B cell (primary cell): ENCODE results near the gene KCND2. TPM values are rescaled to one million over a fixed set of nuclear protein-coding genes. Genes with fewer than 3 reads are reported as not detected.

Experiments used
- ATAC-seq: fragments of 200-7000 bp; cut with Tn5 transposase; one replicate; pipeline ENCODE4 v1.10.0; 2021; ENCODE audit warnings: low read depth, mild to moderate bottlenecking, moderate number of reproducible peaks, moderate library complexity
- CTCF ChIA-PET: fragments of 350-600 bp; sonication (Branson Sonifier 250); formaldehyde crosslinking; loops from one replicate; lab custom pipeline; 2021; ENCODE audit warnings: antibody characterized with exemption, inconsistent platforms; lab: Charles Lee
- POLR2A ChIA-PET: fragments of 350-600 bp; sonication (Branson Sonifier 250); formaldehyde crosslinking; loops from one replicate; lab custom pipeline; 2021; ENCODE audit warnings: antibody characterized with exemption; lab: Charles Lee
- DNase-seq: peaks from one replicate; pipeline ENCODE4 v3.0.0; 2013
- H2AFZ ChIP-seq: 2 replicates; pipeline ENCODE4 v1.6.1; 2012; ENCODE audit warnings: mild to moderate bottlenecking, low read depth, low read length; ENCODE audit not compliant: insufficient read depth, poor library complexity, severe bottlenecking
- H3K27ac ChIP-seq, 2 donors: 1 replicate in 1 of 2; 2 replicates in 1 of 2; pipeline ENCODE4 v1.5.1; 2012 to 2013; ENCODE audit warnings: low read length in 2 of 2, mild to moderate bottlenecking in 2 of 2, moderate library complexity in 1 of 2
- H3K27me3 ChIP-seq, 4 experiments: fragments of 200-600 bp in 1 of 4; sonication (generic) in 1 of 4; replicated peaks in 1 of 4; 1 replicate in 2 of 4; 2 replicates in 2 of 4; pipeline versions ENCODE4 v1.6.1 to v1.7.0; 2013 to 2016; ENCODE audit warnings: low read length in 3 of 4, mild to moderate bottlenecking in 2 of 4, mixed read lengths in 1 of 4, moderate library complexity in 1 of 4; ENCODE audit not compliant: insufficient read depth in 4 of 4, control insufficient read depth in 3 of 4; ENCODE audit errors: control extremely low read depth in 1 of 4
- H3K36me3 ChIP-seq, 2 experiments: replicated peaks in 1 of 2; 1 replicate in 1 of 2; 2 replicates in 1 of 2; pipeline versions ENCODE4 v1.6.1 to v1.7.1; 2013; ENCODE audit warnings: low read length in 1 of 2; ENCODE audit not compliant: insufficient read depth in 2 of 2, control insufficient read depth in 1 of 2; ENCODE audit errors: control extremely low read depth in 1 of 2, extremely low read depth in 1 of 2
- H3K4me1 ChIP-seq, 2 donors: fragments of 200-600 bp in 1 of 2; sonication (generic) in 1 of 2; 1 replicate in 1 of 2; 2 replicates in 1 of 2; pipeline versions ENCODE4 v1.5.1 to v1.6.1; 2013 to 2017; ENCODE audit warnings: low read length in 2 of 2; ENCODE audit not compliant: control insufficient read depth in 2 of 2, insufficient read depth in 2 of 2
- H3K4me2 ChIP-seq: replicated peaks from 2 replicates; pipeline ENCODE3; 2012; ENCODE audit warnings: mild to moderate bottlenecking, low read depth, low read length; ENCODE audit not compliant: poor library complexity, severe bottlenecking
- H3K4me3 ChIP-seq, 5 experiments: fragments of 200-600 bp in 1 of 5; sonication (generic) in 1 of 5; 1 replicate in 3 of 5; 2 replicates in 2 of 5; pipeline versions ENCODE4 v1.5.1 to v1.7.0; 2011 to 2016; ENCODE audit warnings: low read length in 4 of 5, mild to moderate bottlenecking in 4 of 5, low read depth in 2 of 5, control low read depth in 1 of 5, moderate library complexity in 1 of 5; ENCODE audit not compliant: insufficient read depth in 1 of 5; ENCODE audit errors: control extremely low read depth in 1 of 5, extremely low read depth in 1 of 5
- H3K79me2 ChIP-seq: fragments of 200-600 bp; sonication (generic); one replicate; pipeline ENCODE4 v1.6.0; 2016; ENCODE audit warnings: low read length; ENCODE audit not compliant: control insufficient read depth, insufficient read depth
- H3K9ac ChIP-seq: fragments of 200-600 bp; sonication (generic); 2 replicates; pipeline ENCODE4 v1.6.1; 2017; ENCODE audit warnings: mild to moderate bottlenecking, low read length, moderate library complexity
- H3K9me3 ChIP-seq, 3 donors: one replicate each; pipeline versions ENCODE4 v1.6.1 to v1.7.1; 2013; ENCODE audit warnings: low read length in 2 of 3; ENCODE audit not compliant: control insufficient read depth in 2 of 3, insufficient read depth in 1 of 3; ENCODE audit errors: control extremely low read depth in 1 of 3
- H4K20me1 ChIP-seq: 2 replicates; pipeline ENCODE4 v1.6.0; 2012; ENCODE audit warnings: mild to moderate bottlenecking, low read length; ENCODE audit not compliant: insufficient read depth, control insufficient read depth, poor library complexity, severe bottlenecking
- H3K27ac Mint-ChIP-seq: one replicate; pipeline ENCODE4 v1.8.0; 2021; ENCODE audit warnings: mixed read lengths
- H3K27me3 Mint-ChIP-seq: one replicate; pipeline ENCODE4 v1.8.0; 2021; ENCODE audit warnings: mixed read lengths
- H3K4me1 Mint-ChIP-seq: one replicate; pipeline ENCODE4 v1.8.0; 2021; ENCODE audit warnings: mixed read lengths
- H3K4me3 Mint-ChIP-seq: one replicate; pipeline ENCODE4 v1.8.0; 2021; ENCODE audit warnings: mixed read lengths
- H3K9me3 Mint-ChIP-seq: one replicate; pipeline ENCODE4 v1.8.0; 2022; ENCODE audit warnings: mixed read lengths; ENCODE audit not compliant: insufficient read depth
- CTCF ChIP-seq: fragments of 200-600 bp; IDR thresholded peaks from one replicate; pipeline ENCODE4 v1.8.0; 2022; ENCODE audit warnings: antibody characterized with exemption, mild to moderate bottlenecking
- EZH2 ChIP-seq: IDR thresholded peaks from 2 replicates; pipeline ENCODE4 v1.6.1; 2012; ENCODE audit warnings: borderline replicate concordance, low read depth, mild to moderate bottlenecking, moderate library complexity, low read length; ENCODE audit not compliant: insufficient read depth, poor library complexity, severe bottlenecking
- WGBS: methylation state at CpG from one replicate; pipeline ENCODE4 v1.1.5; 2013; ENCODE audit warnings: missing lambda C conversion rate; ENCODE audit not compliant: insufficient coverage; 5-methylcytosine and 5-hydroxymethylcytosine counted together
- intact Hi-C: fragments of 100-400 bp; cut with micrococcal nuclease; formaldehyde crosslinking; loops from one replicate; pipeline ENCODE4 v1.10.0; 2022
- polyA plus RNA-seq: library from polyadenylated mRNA; depleted of rRNA; stranded (reverse); fragments of >200 nt; gene quantifications from 2 replicates; pipeline ENCODE4 v1.2.3, GENCODE V29; 2012
- total RNA-seq, 2 donors: library from RNA; stranded (reverse); fragments of 120-200 nt in 1 of 2; gene quantifications; 1 replicate in 1 of 2; 2 replicates in 1 of 2; pipeline versions ENCODE4 v1.2.3 to v1.2.4, GENCODE V29; 2013 to 2022

Gene KCND2
- total and polyA plus RNA-seq, 2 donors (not counting 1 experiment from before 2014, with no cell fraction given) = not detected

- TF ChIP-seq CTCF (no peak), EZH2 (no peak)
- H3K4me2 ChIP-seq = no peak overlapping the region
- WGBS = 89% methylated on average over 3 of the region's 3 CpGs
- no peaks in the 10 kb centered on the region for H3K9me3 ChIP-seq
- DNase-seq (no peak), ATAC-seq (no peak)
- CTCF ChIA-PET = no interaction called here
- Mint-ChIP-seq H3K27me3 (no peaks in the 10 kb centered on the region), H3K4me1 (no peaks in the 10 kb centered on the region), H3K9me3 (no peaks in the 10 kb centered on the region), H3K4me3 (no peak overlapping the region), H3K27ac (no peak overlapping the region)
- H3K36me3 ChIP-seq = no peaks in the 10 kb centered on the region
- POLR2A ChIA-PET = no interaction called here
- no peaks in the 10 kb centered on the region for H3K27me3 ChIP-seq
- H3K4me1 ChIP-seq = no peaks in the 10 kb centered on the region
- H3K9ac ChIP-seq = no peak overlapping the region
- no peaks in the 10 kb centered on the region for H4K20me1 ChIP-seq
- no peak overlapping the region for H3K4me3 ChIP-seq
- no peaks in the 10 kb centered on the region for H3K79me2 ChIP-seq
- intact Hi-C loops = no loop called here
- H2AFZ ChIP-seq = no peak overlapping the region
- no peak overlapping the region for H3K27ac ChIP-seq
These were observed 246.2 kb downstream of the KCND2 start for GRCh38 chr7:120519224-120519623.

- Histone ChIP-seq H3K4me1 (no peaks in the 10 kb centered on the region), H3K36me3 (no peaks in the 10 kb centered on the region), H4K20me1 (no peaks in the 10 kb centered on the region), H3K27me3 (no peaks in the 10 kb centered on the region), H2AFZ (no peak overlapping the region), H3K9ac (no peak overlapping the region), H3K4me3 (no peak overlapping the region), H3K4me2 (no peak overlapping the region), H3K27ac (no peak overlapping the region), H3K9me3 (no peaks in the 10 kb centered on the region), H3K79me2 (no peaks in the 10 kb centered on the region)
- Mint-ChIP-seq H3K27ac (no peak overlapping the region), H3K27me3 (no peaks in the 10 kb centered on the region), H3K4me1 (no peaks in the 10 kb centered on the region), H3K9me3 (no peaks in the 10 kb centered on the region), H3K4me3 (no peak overlapping the region)
- ChIA-PET POLR2A (no interaction called here), CTCF (no interaction called here)
- intact Hi-C loops = no loop called here
- ATAC-seq (no peak), DNase-seq (no peak)
- TF ChIP-seq CTCF (no peak), EZH2 (no peak)
- no CpG with 5 or more reads among the region's 4 CpGs for WGBS
These were observed 249.1 kb downstream of the KCND2 start for GRCh38 chr7:120521761-120522737.
